GM12878 (cell line): Measurements from ENCODE around the gene STX8. TPM values are rescaled to one million over a fixed set of nuclear protein-coding genes. Genes with fewer than 3 reads are reported as not detected.

Experiments
- ATAC-seq: fragments of 200-7000 bp; cut with Tn5 transposase; 3 replicates; pipeline ENCODE4 v1.9.1; 2020; ENCODE audit warnings: mild to moderate bottlenecking, moderate library complexity
- BruUV-seq: library from RNA; stranded (reverse); fragments of 400-500 nt; replicated peaks from 2 replicates; lab custom pipeline; 2021; lab: Mats Ljungman, UMichigan
- CTCF ChIA-PET: fragments of 300-600 bp; sonication (Branson Sonifier 250); formaldehyde crosslinking; extraction: SDS; loops from one replicate; lab custom pipeline; 2021; ENCODE audit warnings: inconsistent platforms; lab: Yijun Ruan, JAX
- POLR2A ChIA-PET: fragments of 350-600 bp; formaldehyde crosslinking; extraction: SDS; loops from one replicate; lab custom pipeline; 2021; ENCODE audit warnings: inconsistent platforms; lab: Charles Lee
- RAD21 ChIA-PET: fragments of 300-600 bp; sonication (Branson Sonifier 250); formaldehyde crosslinking; loops from one replicate; lab custom pipeline; 2023; ENCODE audit warnings: antibody characterized with exemption; ENCODE audit not compliant: unreplicated experiment; lab: Charles Lee
- SMC1A ChIA-PET: fragments of 300-600 bp; sonication (Branson Sonifier 250); formaldehyde crosslinking; loops from one replicate; lab custom pipeline; 2023; ENCODE audit not compliant: unreplicated experiment, uncharacterized antibody; lab: Charles Lee
- DNase-seq: peaks from one replicate; pipeline ENCODE4 v3.0.0-alpha.2; 2011; ENCODE audit warnings: low read depth, low spot score
- FAIRE-seq: peaks from 3 replicates; lab custom pipeline; 2011; peaks lifted over from hg19 to GRCh38; lab: Jason Lieb, UNC
- H2AFZ ChIP-seq: 2 replicates; pipeline ENCODE4 v1.6.0; 2011; ENCODE audit warnings: low read depth, low read length, control low read depth; ENCODE audit not compliant: control insufficient read depth
- H3K27ac ChIP-seq: 2 replicates; pipeline ENCODE4 v1.5.1; 2011; ENCODE audit warnings: control low read depth; ENCODE audit not compliant: control insufficient read depth, insufficient read depth
- H3K27me3 ChIP-seq, 2 experiments: replicated peaks in 1 of 2; 2 replicates each; pipeline versions ENCODE4 v1.6.0 to v1.6.1; 2011; ENCODE audit warnings: low read length in 1 of 2; ENCODE audit not compliant: control insufficient read depth in 2 of 2, insufficient read depth in 2 of 2
- H3K36me3 ChIP-seq, 2 experiments: 2 replicates each; pipeline ENCODE4 v1.5.1; 2011; ENCODE audit warnings: low read length in 1 of 2; ENCODE audit not compliant: control insufficient read depth in 2 of 2, insufficient read depth in 2 of 2
- H3K4me1 ChIP-seq: 2 replicates; pipeline ENCODE4 v1.6.1; 2011; ENCODE audit warnings: mild to moderate bottlenecking, low read length, moderate library complexity, mixed read lengths; ENCODE audit not compliant: control insufficient read depth, insufficient read depth
- H3K4me2 ChIP-seq: 2 replicates; pipeline ENCODE4 v1.6.0; 2011; ENCODE audit warnings: control low read depth; ENCODE audit not compliant: control insufficient read depth, insufficient read depth
- H3K4me3 ChIP-seq: fragments of 200-600 bp; sonication (generic); 2 replicates; pipeline ENCODE4 v1.5.1; 2016
- H3K79me2 ChIP-seq: 2 replicates; pipeline ENCODE4 v1.6.0; 2011; ENCODE audit warnings: low read length; ENCODE audit not compliant: control insufficient read depth, insufficient read depth
- H3K9ac ChIP-seq: 2 replicates; pipeline ENCODE4 v1.8.0; 2011; ENCODE audit warnings: low read length, control low read depth, mixed read lengths; ENCODE audit not compliant: control insufficient read depth, insufficient read depth
- H3K9me3 ChIP-seq: replicated peaks from 3 replicates; pipeline ENCODE4 v1.5.1; 2011; ENCODE audit warnings: mild to moderate bottlenecking, low read length; ENCODE audit not compliant: control insufficient read depth, insufficient read depth
- H4K20me1 ChIP-seq: 2 replicates; pipeline ENCODE4 v1.6.0; 2011; ENCODE audit not compliant: control insufficient read depth, insufficient read depth
- CHD4 ChIP-seq: fragments of 200-600 bp; sonication (generic); IDR thresholded peaks from 2 replicates; pipeline ENCODE4 v1.6.1; 2016; ENCODE audit warnings: mild to moderate bottlenecking
- EGR1 ChIP-seq, 2 experiments: IDR thresholded peaks; 1 replicate in 1 of 2; 2 replicates in 1 of 2; pipeline ENCODE4 v1.6.1; 2011 to 2012; ENCODE audit warnings: low read depth in 2 of 2, low read length in 2 of 2, borderline replicate concordance in 1 of 2, mild to moderate bottlenecking in 1 of 2, moderate library complexity in 1 of 2
- IKZF1 ChIP-seq: fragments of 450-650 bp; conservative IDR thresholded peaks from 2 replicates; pipeline ENCODE4 v1.6.1; 2017; ENCODE audit warnings: antibody characterized with exemption, mild to moderate bottlenecking
- JUNB ChIP-seq: IDR thresholded peaks from 2 replicates; pipeline ENCODE4 v1.6.1; 2016; ENCODE audit warnings: antibody characterized with exemption, mild to moderate bottlenecking
- KDM1A ChIP-seq: fragments of 200-600 bp; sonication (generic); IDR thresholded peaks from 2 replicates; pipeline ENCODE4 v1.6.1; 2016; ENCODE audit warnings: borderline replicate concordance
- KLF5 ChIP-seq: fragments of 450-650 bp; IDR thresholded peaks from 2 replicates; pipeline ENCODE4 v1.6.1; 2014; ENCODE audit warnings: mild to moderate bottlenecking; ENCODE audit not compliant: partially characterized antibody
- RBBP5 ChIP-seq: fragments of 200-600 bp; sonication (generic); conservative IDR thresholded peaks from 2 replicates; pipeline ENCODE4 v1.6.1; 2016
- WGBS: methylation state at CpG from one replicate; pipeline ENCODE4 v1.1.6; 2016; ENCODE audit warnings: low lambda C conversion rate; ENCODE audit not compliant: insufficient replicate concordance, insufficient coverage; ENCODE audit errors: missing lambda C conversion rate; 5-methylcytosine and 5-hydroxymethylcytosine counted together
- in situ Hi-C: fragments of 300-500 bp; cut with MboI; formaldehyde crosslinking; loops from 9 replicates; pipeline ENCODE4 v1.14.3; 2018; ENCODE audit warnings: mixed read lengths
- intact Hi-C: fragments of 100-400 bp; cut with micrococcal nuclease; formaldehyde crosslinking; loops from one replicate; pipeline ENCODE4 v1.14.2; 2022; ENCODE audit not compliant: unreplicated experiment
- polyA plus RNA-seq, 11 experiments: library from polyadenylated mRNA; depleted of rRNA in 4 of 11; unstranded in 6 of 11; stranded (reverse) in 5 of 11; fragments of >200 nt; fragmentation: Nextera tagmentation in 4 of 11; fragmentation: Illumina TruSeq in 1 of 11; extraction: Ambion mirVana in 4 of 11; extraction: Trizol in 1 of 11; gene quantifications; 1 replicate in 1 of 11; 2 replicates in 10 of 11; pipeline versions ENCODE4 v1.2.1 to v1.2.3, GENCODE V29; 2011 to 2016; ENCODE audit warnings: inconsistent platforms in 2 of 11, missing spikeins in 2 of 11, low read depth in 1 of 11
- total RNA-seq, 4 experiments: library from RNA; depleted of rRNA in 3 of 4; stranded (reverse); fragments of >200 nt in 3 of 4; fragmentation: Illumina TruSeq in 1 of 4; extraction: Trizol in 1 of 4; gene quantifications; 2 replicates each; pipeline versions ENCODE4 v1.2.1 to v1.2.3, GENCODE V29; 2013 to 2021
- TF ChIP-seq, protein P1 (sequence below): IDR thresholded peaks from 2 replicates; pipeline ENCODE4 v1.6.1; 2011; ENCODE audit warnings: borderline replicate concordance, low read depth, mild to moderate bottlenecking, moderate library complexity, low read length; ENCODE audit not compliant: insufficient read depth, poor library complexity, severe bottlenecking

The STX8 gene
- total and polyA plus RNA-seq, 10 of the 15 experiments (the other 5 are each of a cell fraction or from before 2014, with no cell fraction given): 47.9 to 151 (median 72.9) TPM

DNA sequence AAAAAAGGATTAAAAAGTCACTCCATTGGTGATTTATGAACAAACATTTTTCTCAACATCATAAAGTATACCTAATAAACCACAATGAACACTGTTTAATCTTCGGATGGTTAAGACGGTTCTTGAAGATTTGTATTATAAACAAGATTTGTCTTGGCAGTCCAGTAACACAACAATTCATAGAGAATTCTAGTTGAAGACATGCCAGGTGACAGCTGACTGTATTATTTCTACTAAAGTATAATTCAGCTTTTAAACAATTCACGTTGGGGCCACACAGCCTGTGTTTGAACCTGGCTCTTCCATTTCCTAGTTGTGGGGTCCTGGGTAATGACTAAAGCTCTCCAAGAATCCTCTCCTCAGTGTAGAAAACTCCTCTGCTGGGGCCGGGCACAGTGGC, 22.0 kb downstream of the STX8 start:
- no peaks in the 10 kb centered on the region for H3K79me2 ChIP-seq
- H3K4me1 ChIP-seq: no peaks in the 10 kb centered on the region
- H4K20me1 ChIP-seq: peaks cover 2% of the 10 kb centered on the region; the same call in 1 of the 2 replicates
- intact Hi-C loops: no loop called here
- no peak overlapping the region for H2AFZ ChIP-seq
- no peak for TF ChIP-seq KDM1A
- TF ChIP-seq KLF5: no peak
- TF ChIP-seq, protein P1, sequence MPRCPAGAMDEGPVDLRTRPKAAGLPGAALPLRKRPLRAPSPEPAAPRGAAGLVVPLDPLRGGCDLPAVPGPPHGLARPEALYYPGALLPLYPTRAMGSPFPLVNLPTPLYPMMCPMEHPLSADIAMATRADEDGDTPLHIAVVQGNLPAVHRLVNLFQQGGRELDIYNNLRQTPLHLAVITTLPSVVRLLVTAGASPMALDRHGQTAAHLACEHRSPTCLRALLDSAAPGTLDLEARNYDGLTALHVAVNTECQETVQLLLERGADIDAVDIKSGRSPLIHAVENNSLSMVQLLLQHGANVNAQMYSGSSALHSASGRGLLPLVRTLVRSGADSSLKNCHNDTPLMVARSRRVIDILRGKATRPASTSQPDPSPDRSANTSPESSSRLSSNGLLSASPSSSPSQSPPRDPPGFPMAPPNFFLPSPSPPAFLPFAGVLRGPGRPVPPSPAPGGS: no peak
- TF ChIP-seq CHD4: no peak
- no peak for TF ChIP-seq IKZF1
- TF ChIP-seq JUNB: no peak
- no peak for TF ChIP-seq RBBP5
- TF ChIP-seq EGR1 (IDR thresholded peaks at IDR 0.05; ENCODE audit: borderline replicate concordance in 1 of 2, low read depth in 2 of 2, low read length in 2 of 2): no peak
- no TSS peak for BruUV-seq
- ChIA-PET CTCF (interaction anchor here (1.3 to 1.5 kb wide), 3 partner anchors 31 to 557 kb away, joined by 4 to 5 read pairs (median 4); no protein-coding TSS in a partner anchor), RAD21 (interaction anchor here (0.7 kb wide), 1 partner anchor 555 kb away, joined by 3 read pairs; no protein-coding TSS in a partner anchor), SMC1A (interaction anchor here (1.2 kb wide), 2 partner anchors 260 to 262 kb away, joined by 3 to 4 read pairs; no protein-coding TSS in a partner anchor), POLR2A (no interaction called here)
- ATAC-seq (no peak), FAIRE-seq (no peak), DNase-seq (no peak)
- H3K36me3 ChIP-seq: peaks cover 0 to 5% of the 10 kb centered on the region in 2 experiments; a peak in 3 of 4 replicates
- in situ Hi-C loops: no loop called here
- H3K4me3 ChIP-seq: no peak overlapping the region
- H3K27ac ChIP-seq: no peak overlapping the region
- H3K9ac ChIP-seq: no peak overlapping the region
- H3K27me3 ChIP-seq: no peaks in the 10 kb centered on the region
- H3K9me3 ChIP-seq: no peaks in the 10 kb centered on the region
- WGBS: over 99% methylated on average over 4 of the region's 4 CpGs
- H3K4me2 ChIP-seq: no peak overlapping the region
